ENCODE results near the gene CACNB4. TPM values are rescaled to one million over a fixed set of nuclear protein-coding genes. Genes with fewer than 3 reads are reported as not detected.

Gene CACNB4
- total and polyA plus RNA-seq, 9 of the 15 experiments (the other 6 are each of a cell fraction or from before 2014, with no cell fraction given) = 0.01 to 0.20 (median 0.04) TPM; not detected in 1

GRCh38 chr2:152042636-152043615 is 55.9 kb downstream of the CACNB4 start (continued):
- TF ChIP-seq SAFB (IDR thresholded peaks at IDR 0.05; ENCODE audit: borderline replicate concordance, low read depth, low read length) = no peak
- TF ChIP-seq EZH2 (IDR thresholded peaks at IDR 0.05; ENCODE audit: borderline replicate concordance, low read depth, low read length) = no peak
- TF ChIP-seq, protein P1, sequence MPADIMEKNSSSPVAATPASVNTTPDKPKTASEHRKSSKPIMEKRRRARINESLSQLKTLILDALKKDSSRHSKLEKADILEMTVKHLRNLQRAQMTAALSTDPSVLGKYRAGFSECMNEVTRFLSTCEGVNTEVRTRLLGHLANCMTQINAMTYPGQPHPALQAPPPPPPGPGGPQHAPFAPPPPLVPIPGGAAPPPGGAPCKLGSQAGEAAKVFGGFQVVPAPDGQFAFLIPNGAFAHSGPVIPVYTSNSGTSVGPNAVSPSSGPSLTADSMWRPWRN (IDR thresholded peaks at IDR 0.05; ENCODE audit: low read depth) = no peak
- TF ChIP-seq ZFP30 (CRISPR knock-in tag; IDR thresholded peaks at IDR 0.05; ENCODE audit: borderline replicate concordance) = no peak
- TF ChIP-seq ZNF217 (CRISPR knock-in tag; IDR thresholded peaks at IDR 0.05) = no peak
- TF ChIP-seq DDX20 (tag; IDR thresholded peaks at IDR 0.05; ENCODE audit: low read depth) = peak; percentile 87
- no peak for TF ChIP-seq ZNF263 (CRISPR knock-in tag; IDR thresholded peaks at IDR 0.05; ENCODE audit: borderline replicate concordance)
- TF ChIP-seq STAG1 (CRISPR knock-in tag; IDR thresholded peaks at IDR 0.05; ENCODE audit: borderline replicate concordance) = no peak
- no peak for TF ChIP-seq ZKSCAN1 (IDR thresholded peaks at IDR 0.05; ENCODE audit: low read depth, low read length)
- no peak for TF ChIP-seq SNAPC5 (CRISPR knock-in tag; IDR thresholded peaks at IDR 0.05)
- TF ChIP-seq SMARCA5 (IDR thresholded peaks at IDR 0.05) = no peak
- no peak for TF ChIP-seq ZNF583 (CRISPR knock-in tag; IDR thresholded peaks at IDR 0.05)
- no peak for TF ChIP-seq GATAD2A (IDR thresholded peaks at IDR 0.05)
- TF ChIP-seq, protein P2, sequence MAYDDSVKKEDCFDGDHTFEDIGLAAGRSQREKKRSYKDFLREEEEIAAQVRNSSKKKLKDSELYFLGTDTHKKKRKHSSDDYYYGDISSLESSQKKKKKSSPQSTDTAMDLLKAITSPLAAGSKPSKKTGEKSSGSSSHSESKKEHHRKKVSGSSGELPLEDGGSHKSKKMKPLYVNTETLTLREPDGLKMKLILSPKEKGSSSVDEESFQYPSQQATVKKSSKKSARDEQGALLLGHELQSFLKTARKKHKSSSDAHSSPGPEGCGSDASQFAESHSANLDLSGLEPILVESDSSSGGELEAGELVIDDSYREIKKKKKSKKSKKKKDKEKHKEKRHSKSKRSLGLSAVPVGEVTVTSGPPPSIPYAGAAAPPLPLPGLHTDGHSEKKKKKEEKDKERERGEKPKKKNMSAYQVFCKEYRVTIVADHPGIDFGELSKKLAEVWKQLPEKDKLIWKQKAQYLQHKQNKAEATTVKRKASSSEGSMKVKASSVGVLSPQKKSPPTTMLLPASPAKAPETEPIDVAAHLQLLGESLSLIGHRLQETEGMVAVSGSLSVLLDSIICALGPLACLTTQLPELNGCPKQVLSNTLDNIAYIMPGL (CRISPR knock-in tag; IDR thresholded peaks at IDR 0.05) = no peak
- TF ChIP-seq MAFF (IDR thresholded peaks at IDR 0.05; ENCODE audit: low read length) = no peak
- TF ChIP-seq POLR3A (IDR thresholded peaks at IDR 0.05; ENCODE audit: borderline replicate concordance, extremely low read depth, insufficient read depth, insufficient read length) = no peak
- TF ChIP-seq, protein P3, sequence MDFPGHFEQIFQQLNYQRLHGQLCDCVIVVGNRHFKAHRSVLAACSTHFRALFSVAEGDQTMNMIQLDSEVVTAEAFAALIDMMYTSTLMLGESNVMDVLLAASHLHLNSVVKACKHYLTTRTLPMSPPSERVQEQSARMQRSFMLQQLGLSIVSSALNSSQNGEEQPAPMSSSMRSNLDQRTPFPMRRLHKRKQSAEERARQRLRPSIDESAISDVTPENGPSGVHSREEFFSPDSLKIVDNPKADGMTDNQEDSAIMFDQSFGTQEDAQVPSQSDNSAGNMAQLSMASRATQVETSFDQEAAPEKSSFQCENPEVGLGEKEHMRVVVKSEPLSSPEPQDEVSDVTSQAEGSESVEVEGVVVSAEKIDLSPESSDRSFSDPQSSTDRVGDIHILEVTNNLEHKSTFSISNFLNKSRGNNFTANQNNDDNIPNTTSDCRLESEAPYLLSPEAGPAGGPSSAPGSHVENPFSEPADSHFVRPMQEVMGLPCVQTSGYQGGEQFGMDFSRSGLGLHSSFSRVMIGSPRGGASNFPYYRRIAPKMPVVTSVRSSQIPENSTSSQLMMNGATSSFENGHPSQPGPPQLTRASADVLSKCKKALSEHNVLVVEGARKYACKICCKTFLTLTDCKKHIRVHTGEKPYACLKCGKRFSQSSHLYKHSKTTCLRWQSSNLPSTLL (IDR thresholded peaks at IDR 0.05) = no peak
- no peak for TF ChIP-seq HMBOX1 (IDR thresholded peaks at IDR 0.05)
- TF ChIP-seq UBTF (IDR thresholded peaks at IDR 0.05; ENCODE audit: borderline replicate concordance in 1 of 2, low read depth in 2 of 2, low read length in 2 of 2) = no peak

All from K562 (cell line).